ENCODE measurements around the gene NOTCH1. TPM values are rescaled to one million over a fixed set of nuclear protein-coding genes. Genes with fewer than 3 reads are reported as not detected.

Gene NOTCH1
- total RNA-seq, 4 donors from 2014 or later, result 38.2 to 95.7 (median 53.8) TPM

GRCh38 chr9:136483589-136484152 is 62.2 kb downstream of the NOTCH1 start:
- DNase-seq, result peak; percentile 87 to 97 (median 96)
- no peaks in the 10 kb centered on the region for H3K9me3 ChIP-seq
- H3K4me3 ChIP-seq, result peak overlapping the region; percentile 64 to 94 (median 72)
- H3K27ac ChIP-seq, result peak overlapping the region; percentile 94 to 100 (median 99)
- no peak for TF ChIP-seq CTCF (IDR thresholded peaks at IDR 0.05)
- TF ChIP-seq POLR2A (IDR thresholded peaks at IDR 0.05), result peak; percentile 70 to 79
- H3K27me3 ChIP-seq, result no peaks in the 10 kb centered on the region
- H3K36me3 ChIP-seq, result peaks cover 0 to 6% (median 0%) of the 10 kb centered on the region in 3 donors
- H3K4me1 ChIP-seq, result peaks cover 0 to 26% (median 22%) of the 10 kb centered on the region in 4 donors

GRCh38 chr9:136482793-136483588 is 62.9 kb downstream of the NOTCH1 start, which contains the start of gene SEC16A:
TSS of gene SEC16A (minus strand) at chr9:136483040. CDS start at chr9:136477615, 5,425 bp downstream.
- peaks cover 0 to 6% (median 0%) of the 10 kb centered on the region in 3 donors for H3K36me3 ChIP-seq
- H3K27me3 ChIP-seq, result no peaks in the 10 kb centered on the region
- H3K9me3 ChIP-seq, result no peaks in the 10 kb centered on the region
- no peak for TF ChIP-seq CTCF (IDR thresholded peaks at IDR 0.05)
- peak; percentile 80 to 95 for TF ChIP-seq POLR2A (IDR thresholded peaks at IDR 0.05)
- H3K4me3 ChIP-seq, result peak within 1 kb of the TSS; percentile 70 to 94 (median 79)
- peak within 1 kb of the TSS; percentile 94 to 100 (median 99) for H3K27ac ChIP-seq
- H3K4me1 ChIP-seq, result peaks cover 0 to 26% (median 20%) of the 10 kb centered on the region in 4 donors
- DNase-seq, result peak; percentile 99 to 100 (median 100)

GRCh38 chr9:136482046-136482792 is 63.6 kb downstream of the NOTCH1 start:
- H3K9me3 ChIP-seq, result no peaks in the 10 kb centered on the region
- DNase-seq, result peak in 2 of 3 donors; percentile 40 to 66
- H3K27me3 ChIP-seq, result no peaks in the 10 kb centered on the region
- TF ChIP-seq CTCF (IDR thresholded peaks at IDR 0.05), result no peak
- no peak for TF ChIP-seq POLR2A (IDR thresholded peaks at IDR 0.05)
- H3K4me1 ChIP-seq, result peaks cover 0 to 26% (median 20%) of the 10 kb centered on the region in 4 donors
- H3K27ac ChIP-seq, result peak overlapping the region; percentile 94 to 100 (median 99)
- H3K4me3 ChIP-seq, result peak overlapping the region; percentile 70 to 94 (median 79)
- H3K36me3 ChIP-seq, result peaks cover 0 to 10% (median 0%) of the 10 kb centered on the region in 3 donors

- peaks cover 0 to 17% (median 0%) of the 10 kb centered on the region in 3 donors for H3K36me3 ChIP-seq
- TF ChIP-seq POLR2A (IDR thresholded peaks at IDR 0.05), result no peak
- no peak for TF ChIP-seq CTCF (IDR thresholded peaks at IDR 0.05)
- peaks cover 0 to 26% (median 20%) of the 10 kb centered on the region in 4 donors for H3K4me1 ChIP-seq
- H3K9me3 ChIP-seq, result no peaks in the 10 kb centered on the region
- H3K27me3 ChIP-seq, result no peaks in the 10 kb centered on the region
- peak overlapping the region in 2 of 4 donors; percentile 94 to 99 for H3K27ac ChIP-seq
- peak overlapping the region in 3 of 4 donors; percentile 70 to 85 (median 73) for H3K4me3 ChIP-seq
- DNase-seq, result no peak
Observed at GRCh38 chr9:136481558-136481957, 64.3 kb downstream of the NOTCH1 start.

All from Peyer's patch (tissue), 4 donors.